Liver (tissue), 9 donors: ENCODE measurements around the gene TBC1D12. TPM values are rescaled to one million over a fixed set of nuclear protein-coding genes. Genes with fewer than 3 reads are reported as not detected.
"Not testable (repeated sequence)": the region's sequence is repeated elsewhere in the genome, so short reads cannot be mapped to it uniquely, and the experiment has no call there.

Experiments
- DNase-seq: peaks from one replicate; pipeline ENCODE4 v3.0.0-alpha.2; 2017; ENCODE audit warnings: low spot score
- H3K27ac ChIP-seq, 2 donors: one replicate each; pipeline ENCODE4 v1.7.0; 2013; ENCODE audit warnings: inconsistent platforms in 2 of 2, low read length in 2 of 2, control low read depth in 1 of 2, low read depth in 1 of 2, mild to moderate bottlenecking in 1 of 2
- H3K27me3 ChIP-seq, 4 donors: one replicate each; pipeline versions ENCODE4 v1.6.1 to v1.7.0; 2013; ENCODE audit warnings: low read length in 3 of 4, inconsistent platforms in 1 of 4, mild to moderate bottlenecking in 1 of 4, moderate library complexity in 1 of 4; ENCODE audit not compliant: control insufficient read depth in 4 of 4, insufficient read depth in 4 of 4
- H3K36me3 ChIP-seq, 4 donors: one replicate each; pipeline versions ENCODE4 v1.6.1 to v1.7.0; 2013; ENCODE audit warnings: low read length in 3 of 4, mild to moderate bottlenecking in 3 of 4, low read depth in 1 of 4, moderate library complexity in 1 of 4; ENCODE audit not compliant: control insufficient read depth in 4 of 4, insufficient read depth in 3 of 4
- H3K4me1 ChIP-seq, 4 donors: one replicate each; pipeline versions ENCODE4 v1.6.1 to v1.7.0; 2013; ENCODE audit warnings: low read length in 3 of 4, mild to moderate bottlenecking in 3 of 4, moderate library complexity in 1 of 4; ENCODE audit not compliant: control insufficient read depth in 4 of 4, insufficient read depth in 4 of 4
- H3K4me3 ChIP-seq, 3 donors: one replicate each; pipeline versions ENCODE4 v1.6.1 to v1.7.0; 2013; ENCODE audit warnings: low read length in 3 of 3, control low read depth in 1 of 3, low read depth in 1 of 3, mild to moderate bottlenecking in 1 of 3
- H3K9ac ChIP-seq, 2 donors: one replicate each; pipeline ENCODE4 v1.7.0; 2013; ENCODE audit warnings: low read length in 2 of 2, mild to moderate bottlenecking in 2 of 2, moderate library complexity in 2 of 2, control low read depth in 1 of 2, low read depth in 1 of 2
- H3K9me3 ChIP-seq, 4 donors: one replicate each; pipeline versions ENCODE4 v1.6.1 to v1.7.0; 2013; ENCODE audit warnings: low read length in 3 of 4; ENCODE audit not compliant: control insufficient read depth in 4 of 4
- EGR1 ChIP-seq, 2 donors: IDR thresholded peaks; 2 replicates each; pipeline ENCODE4 v1.6.1; 2016 to 2018; ENCODE audit warnings: antibody characterized with exemption in 2 of 2, low read depth in 2 of 2
- FOXA1 ChIP-seq: IDR thresholded peaks from 2 replicates; pipeline ENCODE4 v1.6.1; 2016; ENCODE audit warnings: antibody characterized with exemption
- FOXA2 ChIP-seq: IDR thresholded peaks from 2 replicates; pipeline ENCODE4 v1.6.1; 2016; ENCODE audit warnings: antibody characterized with exemption
- GABPA ChIP-seq, 2 donors: IDR thresholded peaks in 1 of 2; conservative IDR thresholded peaks in 1 of 2; 2 replicates each; pipeline ENCODE4 v1.6.1; 2016; ENCODE audit warnings: antibody characterized with exemption in 2 of 2, mild to moderate bottlenecking in 1 of 2, moderate library complexity in 1 of 2
- HNF4G ChIP-seq: IDR thresholded peaks from 2 replicates; pipeline ENCODE4 v1.6.1; 2016; ENCODE audit warnings: antibody characterized with exemption
- JUND ChIP-seq, 2 donors: IDR thresholded peaks; 2 replicates each; pipeline ENCODE4 v1.6.1; 2016; ENCODE audit warnings: antibody characterized with exemption in 2 of 2
- NR2F2 ChIP-seq: IDR thresholded peaks from 2 replicates; pipeline ENCODE4 v1.6.1; 2016; ENCODE audit warnings: antibody characterized with exemption
- RAD21 ChIP-seq, 2 donors: IDR thresholded peaks; 2 replicates each; pipeline ENCODE4 v1.6.1; 2016; ENCODE audit warnings: antibody characterized with exemption in 2 of 2, mild to moderate bottlenecking in 2 of 2
- RXRA ChIP-seq, 2 donors: IDR thresholded peaks; 2 replicates each; pipeline ENCODE4 v1.6.1; 2017 to 2018; ENCODE audit warnings: antibody characterized with exemption in 2 of 2, mild to moderate bottlenecking in 1 of 2
- SP1 ChIP-seq: IDR thresholded peaks from 2 replicates; pipeline ENCODE4 v1.6.1; 2018; ENCODE audit warnings: antibody characterized with exemption, mild to moderate bottlenecking
- TAF1 ChIP-seq: conservative IDR thresholded peaks from 2 replicates; pipeline ENCODE4 v1.6.1; 2016; ENCODE audit warnings: antibody characterized with exemption, mild to moderate bottlenecking
- YY1 ChIP-seq: IDR thresholded peaks from 2 replicates; pipeline ENCODE4 v1.6.1; 2016; ENCODE audit warnings: antibody characterized with exemption, mild to moderate bottlenecking
- ZBTB33 ChIP-seq: IDR thresholded peaks from 2 replicates; pipeline ENCODE4 v1.6.1; 2016; ENCODE audit warnings: antibody characterized with exemption
- WGBS: extraction: QIAGEN DNeasy Blood & Tissue Kit; methylation state at CpG from one replicate; pipeline ENCODE4 v1.1.7; 2013; 5-methylcytosine and 5-hydroxymethylcytosine counted together
- polyA plus RNA-seq, 2 donors: library from polyadenylated mRNA; stranded (reverse) in 1 of 2; unstranded in 1 of 2; fragments of 200-250 nt in 1 of 2; fragments of >200 nt in 1 of 2; fragmentation: Nextera tagmentation in 1 of 2; extraction: Ambion mirVana in 1 of 2; gene quantifications; one replicate each; pipeline versions ENCODE4 v1.2.1 to v1.2.3, GENCODE V29; 2013 to 2015
- total RNA-seq, 2 donors: library from RNA; depleted of rRNA; stranded (reverse); fragments of >200 nt; gene quantifications; one replicate each; pipeline ENCODE4 v1.2.3, GENCODE V29; 2014
- TF ChIP-seq, protein P1 (sequence below): IDR thresholded peaks from 2 replicates; pipeline ENCODE4 v1.6.1; 2016; ENCODE audit warnings: antibody characterized with exemption, mild to moderate bottlenecking
- donor health status: healthy.
- donor health status: healthy.
- donor health status: healthy.
- donor health status: healthy.
- donor health status: healthy.

The TBC1D12 gene
- total and polyA plus RNA-seq, 4 donors = 2.6 to 7.5 (median 5.0) TPM

- TF ChIP-seq JUND (IDR thresholded peaks at IDR 0.05) = no peak
- TF ChIP-seq FOXA1 = no peak
- TF ChIP-seq FOXA2 = no peak
- no peak for TF ChIP-seq NR2F2
- TF ChIP-seq RAD21 (IDR thresholded peaks at IDR 0.05) = no peak
- no peak for TF ChIP-seq YY1
- no peak for TF ChIP-seq TAF1
- TF ChIP-seq HNF4G = no peak
- no peak for TF ChIP-seq EGR1 (IDR thresholded peaks at IDR 0.05; ENCODE audit: low read depth in 2 of 2)
- 92% methylated on average over 7 of the region's 7 CpGs for WGBS
Observed at GRCh38 chr10:94524146-94524545, 121.8 kb downstream of the TBC1D12 start.

GRCh38 chr10:94524711-94525110 lies 122.4 kb downstream of the TBC1D12 start:
- no peaks in the 10 kb centered on the region for H3K9me3 ChIP-seq
- TF ChIP-seq TAF1 (no peak), ZBTB33 (no peak), EGR1 (IDR thresholded peaks at IDR 0.05; ENCODE audit: low read depth in 2 of 2) (no peak), SP1 (no peak), HNF4G (no peak), JUND (IDR thresholded peaks at IDR 0.05) (no peak), FOXA1 (no peak), GABPA (IDR thresholded peaks at IDR 0.05 in 1 of 2, conservative IDR thresholded peaks at IDR 0.05 in 1 of 2) (no peak), YY1 (no peak), NR2F2 (no peak), RXRA (IDR thresholded peaks at IDR 0.05) (no peak)
- TF ChIP-seq, protein P1, sequence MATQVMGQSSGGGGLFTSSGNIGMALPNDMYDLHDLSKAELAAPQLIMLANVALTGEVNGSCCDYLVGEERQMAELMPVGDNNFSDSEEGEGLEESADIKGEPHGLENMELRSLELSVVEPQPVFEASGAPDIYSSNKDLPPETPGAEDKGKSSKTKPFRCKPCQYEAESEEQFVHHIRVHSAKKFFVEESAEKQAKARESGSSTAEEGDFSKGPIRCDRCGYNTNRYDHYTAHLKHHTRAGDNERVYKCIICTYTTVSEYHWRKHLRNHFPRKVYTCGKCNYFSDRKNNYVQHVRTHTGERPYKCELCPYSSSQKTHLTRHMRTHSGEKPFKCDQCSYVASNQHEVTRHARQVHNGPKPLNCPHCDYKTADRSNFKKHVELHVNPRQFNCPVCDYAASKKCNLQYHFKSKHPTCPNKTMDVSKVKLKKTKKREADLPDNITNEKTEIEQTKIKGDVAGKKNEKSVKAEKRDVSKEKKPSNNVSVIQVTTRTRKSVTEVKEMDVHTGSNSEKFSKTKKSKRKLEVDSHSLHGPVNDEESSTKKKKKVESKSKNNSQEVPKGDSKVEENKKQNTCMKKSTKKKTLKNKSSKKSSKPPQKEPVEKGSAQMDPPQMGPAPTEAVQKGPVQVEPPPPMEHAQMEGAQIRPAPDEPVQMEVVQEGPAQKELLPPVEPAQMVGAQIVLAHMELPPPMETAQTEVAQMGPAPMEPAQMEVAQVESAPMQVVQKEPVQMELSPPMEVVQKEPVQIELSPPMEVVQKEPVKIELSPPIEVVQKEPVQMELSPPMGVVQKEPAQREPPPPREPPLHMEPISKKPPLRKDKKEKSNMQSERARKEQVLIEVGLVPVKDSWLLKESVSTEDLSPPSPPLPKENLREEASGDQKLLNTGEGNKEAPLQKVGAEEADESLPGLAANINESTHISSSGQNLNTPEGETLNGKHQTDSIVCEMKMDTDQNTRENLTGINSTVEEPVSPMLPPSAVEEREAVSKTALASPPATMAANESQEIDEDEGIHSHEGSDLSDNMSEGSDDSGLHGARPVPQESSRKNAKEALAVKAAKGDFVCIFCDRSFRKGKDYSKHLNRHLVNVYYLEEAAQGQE = no peak
- no peak for DNase-seq
- H3K27me3 ChIP-seq = no peaks in the 10 kb centered on the region
- WGBS = 96% methylated on average over 5 of the region's 5 CpGs
- no peak overlapping the region for H3K27ac ChIP-seq
- H3K36me3 ChIP-seq = no peaks in the 10 kb centered on the region
- no peak overlapping the region for H3K9ac ChIP-seq
- H3K4me3 ChIP-seq = no peak overlapping the region
- no peaks in the 10 kb centered on the region for H3K4me1 ChIP-seq

More at GRCh38 chr10:94524146-94524545, 121.8 kb downstream of the TBC1D12 start:
- Histone ChIP-seq H3K36me3 (no peaks in the 10 kb centered on the region), H3K4me1 (no peaks in the 10 kb centered on the region), H3K9me3 (no peaks in the 10 kb centered on the region), H3K27me3 (no peaks in the 10 kb centered on the region), H3K9ac (no peak overlapping the region), H3K4me3 (no peak overlapping the region), H3K27ac (no peak overlapping the region)
- no peak for DNase-seq

GRCh38 chr10:94531550-94531949 lies 129.2 kb downstream of the TBC1D12 start:
- not testable (repeated sequence) for H3K36me3 ChIP-seq, H3K27me3 ChIP-seq, H3K9me3 ChIP-seq, H3K27ac ChIP-seq, H3K9ac ChIP-seq, H3K4me3 ChIP-seq, H3K4me1 ChIP-seq, DNase-seq
